Esophagus squamous epithelium (tissue), 5 donors: ENCODE results near the gene HAS3. TPM values are rescaled to one million over a fixed set of nuclear protein-coding genes. Genes with fewer than 3 reads are reported as not detected.
"Not testable (repeated sequence)": the region's sequence is repeated elsewhere in the genome, so short reads cannot be mapped to it uniquely, and the experiment has no call there.

Experiments
- DNase-seq: peaks from one replicate; lab custom pipeline; 2025; lab: John Stamatoyannopoulos, UW
- H3K27ac ChIP-seq, 4 donors: fragments of 200-600 bp; sonication (generic); one replicate each; pipeline ENCODE4 v1.5.1; 2016 to 2019; ENCODE audit warnings: mild to moderate bottlenecking in 1 of 4
- H3K27me3 ChIP-seq, 4 donors: fragments of 200-600 bp; sonication (generic); 1 replicate in 3 of 4; 2 replicates in 1 of 4; pipeline versions ENCODE4 v1.5.1 to v1.6.0; 2017 to 2021; ENCODE audit warnings: antibody characterized with exemption in 1 of 4
- H3K36me3 ChIP-seq, 3 donors: fragments of 200-600 bp; sonication (generic); one replicate each; pipeline ENCODE4 v1.5.1; 2016 to 2019
- H3K4me1 ChIP-seq, 3 donors: fragments of 200-600 bp; sonication (generic); one replicate each; pipeline ENCODE4 v1.5.1; 2017 to 2019
- H3K4me3 ChIP-seq, 4 donors: fragments of 200-600 bp; sonication (generic); 1 replicate in 3 of 4; 2 replicates in 1 of 4; pipeline ENCODE4 v1.5.1; 2016 to 2019; ENCODE audit warnings: mild to moderate bottlenecking in 2 of 4, moderate library complexity in 1 of 4
- H3K9me3 ChIP-seq, 3 donors: fragments of 200-600 bp; sonication (generic); one replicate each; pipeline ENCODE4 v1.5.1; 2016 to 2019
- POLR2A ChIP-seq, 4 donors: fragments of 450-650 bp; IDR thresholded peaks; one replicate each; pipeline ENCODE4 v1.6.1; 2017; ENCODE audit warnings: antibody characterized with exemption in 4 of 4, mild to moderate bottlenecking in 4 of 4, moderate library complexity in 3 of 4
- WGBS, 2 donors: methylation state at CpG; one replicate each; pipeline ENCODE4 v1.1.5; 2018; 5-methylcytosine and 5-hydroxymethylcytosine counted together
- intact Hi-C: fragments of 100-400 bp; cut with DNase I; formaldehyde crosslinking; loops from one replicate; pipeline ENCODE4 v1.15.0; 2022
- total RNA-seq, 4 donors: library from RNA; depleted of rRNA; stranded (reverse); fragments of >200 nt; gene quantifications; one replicate each; pipeline ENCODE4 v1.1.0, GENCODE V29; 2016
- TF ChIP-seq, protein P1 (sequence below), 6 experiments: fragments of 450-650 bp in 4 of 6; fragments of 200-600 bp in 2 of 6; sonication (generic) in 2 of 6; IDR thresholded peaks; one replicate each; pipeline ENCODE4 v1.5.1; 2016 to 2019; ENCODE audit warnings: antibody characterized with exemption in 6 of 6, mild to moderate bottlenecking in 4 of 6, moderate library complexity in 4 of 6
- donor health status: DM: yes; HTN: yes; CAD: no.

The HAS3 gene
- total RNA-seq, 4 donors from 2014 or later = 15.8 to 103 (median 51.4) TPM

DNA sequence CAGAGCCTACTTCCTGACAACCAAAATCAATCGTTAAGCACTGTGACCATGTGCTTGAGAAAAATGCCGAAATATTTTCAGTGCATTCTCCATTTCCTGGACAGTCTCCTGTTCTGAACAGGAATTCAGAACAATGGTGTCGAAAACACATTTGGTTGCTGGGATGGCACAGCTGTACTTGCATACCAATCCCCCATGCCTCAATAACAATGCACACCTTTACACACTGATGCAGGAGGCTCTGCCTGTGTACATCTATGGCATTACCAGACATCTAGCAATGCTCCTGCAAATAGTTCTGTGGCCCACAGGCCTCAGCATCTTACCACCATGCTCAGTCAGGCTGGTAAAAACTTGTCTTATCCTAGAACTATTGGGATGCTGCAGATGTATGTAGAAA, 20.8 kb downstream of the HAS3 start:
- Histone ChIP-seq H3K27ac (no peak overlapping the region), H3K36me3 (peaks cover 0 to 31% (median 0%) of the 10 kb centered on the region in 3 donors), H3K27me3 (no peaks in the 10 kb centered on the region), H3K9me3 (no peaks in the 10 kb centered on the region), H3K4me1 (peaks cover 4 to 36% (median 4%) of the 10 kb centered on the region in 3 donors), H3K4me3 (no peak overlapping the region)
- TF ChIP-seq, protein P1, sequence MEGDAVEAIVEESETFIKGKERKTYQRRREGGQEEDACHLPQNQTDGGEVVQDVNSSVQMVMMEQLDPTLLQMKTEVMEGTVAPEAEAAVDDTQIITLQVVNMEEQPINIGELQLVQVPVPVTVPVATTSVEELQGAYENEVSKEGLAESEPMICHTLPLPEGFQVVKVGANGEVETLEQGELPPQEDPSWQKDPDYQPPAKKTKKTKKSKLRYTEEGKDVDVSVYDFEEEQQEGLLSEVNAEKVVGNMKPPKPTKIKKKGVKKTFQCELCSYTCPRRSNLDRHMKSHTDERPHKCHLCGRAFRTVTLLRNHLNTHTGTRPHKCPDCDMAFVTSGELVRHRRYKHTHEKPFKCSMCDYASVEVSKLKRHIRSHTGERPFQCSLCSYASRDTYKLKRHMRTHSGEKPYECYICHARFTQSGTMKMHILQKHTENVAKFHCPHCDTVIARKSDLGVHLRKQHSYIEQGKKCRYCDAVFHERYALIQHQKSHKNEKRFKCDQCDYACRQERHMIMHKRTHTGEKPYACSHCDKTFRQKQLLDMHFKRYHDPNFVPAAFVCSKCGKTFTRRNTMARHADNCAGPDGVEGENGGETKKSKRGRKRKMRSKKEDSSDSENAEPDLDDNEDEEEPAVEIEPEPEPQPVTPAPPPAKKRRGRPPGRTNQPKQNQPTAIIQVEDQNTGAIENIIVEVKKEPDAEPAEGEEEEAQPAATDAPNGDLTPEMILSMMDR (IDR thresholded peaks at IDR 0.05) = no peak
- TF ChIP-seq POLR2A (IDR thresholded peaks at IDR 0.05) = no peak
- intact Hi-C loops = loop anchor here (5.0 to 10.0 kb wide), 2 partner anchors 279 to 421 kb away; no protein-coding TSS in a partner anchor
- 76 to 90% methylated on average over 3 of the region's 3 CpGs for WGBS, 2 donors
- no peak for DNase-seq

DNA sequence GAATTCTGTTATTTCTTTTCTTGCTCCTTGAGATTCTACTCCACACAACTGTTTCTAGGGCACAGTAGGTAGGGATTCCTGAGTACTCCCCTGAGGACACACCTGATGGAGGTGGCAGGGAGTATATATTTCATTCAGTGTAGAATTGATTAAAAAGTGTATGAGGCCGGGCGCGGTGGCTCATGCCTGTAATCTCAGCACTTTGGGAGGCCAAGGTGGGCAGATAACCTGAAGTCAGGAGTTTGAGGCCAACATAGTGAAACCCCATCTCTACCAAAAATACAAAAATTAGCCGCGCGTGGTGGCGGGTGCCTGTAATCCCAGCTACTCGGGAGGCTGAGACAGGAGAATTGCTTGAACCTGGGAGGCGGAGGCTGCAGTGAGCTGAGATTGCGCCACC, 21.3 kb downstream of the HAS3 start:
- WGBS, 2 donors = 94 to 95% methylated on average over 10 of the region's 10 CpGs
- peaks cover 0 to 26% (median 0%) of the 10 kb centered on the region in 3 donors for H3K36me3 ChIP-seq
- not testable (repeated sequence) for H3K27ac ChIP-seq, H3K4me3 ChIP-seq, DNase-seq, H3K27me3 ChIP-seq, H3K9me3 ChIP-seq
- intact Hi-C loops = loop anchor here (5.0 to 10.0 kb wide), 2 partner anchors 280 to 422 kb away; no protein-coding TSS in a partner anchor
- peaks cover 4 to 42% (median 5%) of the 10 kb centered on the region in 3 donors for H3K4me1 ChIP-seq

DNA sequence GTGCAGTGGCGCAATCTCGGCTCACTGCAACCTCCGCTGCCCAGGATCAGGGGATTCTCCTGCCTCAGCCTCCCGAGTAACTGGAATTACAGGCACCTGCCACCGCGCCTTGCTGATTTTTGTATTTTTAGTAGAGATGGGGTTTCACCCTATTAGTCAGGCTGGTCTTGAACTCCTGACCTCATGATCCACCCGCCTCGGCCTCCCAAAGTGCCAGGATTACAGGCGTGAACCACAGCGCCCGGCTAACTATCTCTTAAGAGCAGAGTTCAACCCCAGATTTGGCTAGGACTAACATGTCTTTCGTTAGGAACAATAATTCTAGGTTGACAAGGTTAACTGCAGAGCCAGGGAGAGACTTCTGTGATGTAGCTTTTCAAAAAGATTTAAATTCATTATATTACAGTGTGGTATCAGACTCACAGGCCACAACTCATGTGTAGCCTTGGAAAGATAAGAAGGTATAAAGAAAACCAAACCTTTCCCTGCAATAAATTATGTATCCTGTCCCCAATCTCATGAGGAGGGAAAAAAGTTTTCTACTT, 22.6 kb downstream of the HAS3 start:
- peaks cover 0 to 26% (median 0%) of the 10 kb centered on the region in 3 donors for H3K36me3 ChIP-seq
- intact Hi-C loops = loop anchor here (5.0 to 10.0 kb wide), 2 partner anchors 281 to 423 kb away; no protein-coding TSS in a partner anchor
- H3K4me3 ChIP-seq = no peak overlapping the region
- peaks cover 7 to 45% (median 7%) of the 10 kb centered on the region in 3 donors for H3K4me1 ChIP-seq
- WGBS, 2 donors = 84 to 86% methylated on average over 10 to 12 of the region's 12 CpGs
- no peak overlapping the region for H3K27ac ChIP-seq
- no peak for DNase-seq
- H3K27me3 ChIP-seq = no peaks in the 10 kb centered on the region
- TF ChIP-seq, protein P1 (IDR thresholded peaks at IDR 0.05) = no peak
- TF ChIP-seq POLR2A (IDR thresholded peaks at IDR 0.05) = no peak
- no peaks in the 10 kb centered on the region for H3K9me3 ChIP-seq

DNA sequence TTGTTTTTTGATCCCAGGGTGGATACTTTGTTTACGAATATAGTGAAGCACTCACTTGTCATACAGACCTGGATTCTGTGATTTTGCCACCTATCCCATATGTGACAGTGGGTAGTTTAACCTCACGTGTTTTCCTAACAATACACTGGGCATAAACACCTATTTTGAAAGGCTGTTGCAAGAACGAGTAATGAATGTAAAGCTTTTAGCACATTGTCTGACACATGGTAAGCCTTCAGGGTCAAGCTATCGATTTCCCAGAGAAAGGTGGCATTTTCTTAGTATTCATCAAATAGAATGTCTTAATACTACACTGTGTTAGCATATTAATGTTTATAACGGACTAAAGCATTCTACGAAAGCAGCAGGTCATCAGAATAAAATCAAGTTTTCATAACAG, 25.0 kb downstream of the HAS3 start:
- intact Hi-C loops = no loop called here
- no peak for DNase-seq
- peak overlapping the region in 2 of 4 donors; percentile 98 to 99 for H3K27ac ChIP-seq
- H3K27me3 ChIP-seq = no peaks in the 10 kb centered on the region
- H3K4me1 ChIP-seq = peaks cover 18 to 69% (median 20%) of the 10 kb centered on the region in 3 donors
- peaks cover 0 to 26% (median 0%) of the 10 kb centered on the region in 3 donors for H3K36me3 ChIP-seq
- H3K4me3 ChIP-seq = no peak overlapping the region
- H3K9me3 ChIP-seq = no peaks in the 10 kb centered on the region
- TF ChIP-seq, protein P1 (IDR thresholded peaks at IDR 0.05) = no peak
- no peak for TF ChIP-seq POLR2A (IDR thresholded peaks at IDR 0.05)
- WGBS, 2 donors = 55 to 64% methylated on average over 6 of the region's 6 CpGs

DNA sequence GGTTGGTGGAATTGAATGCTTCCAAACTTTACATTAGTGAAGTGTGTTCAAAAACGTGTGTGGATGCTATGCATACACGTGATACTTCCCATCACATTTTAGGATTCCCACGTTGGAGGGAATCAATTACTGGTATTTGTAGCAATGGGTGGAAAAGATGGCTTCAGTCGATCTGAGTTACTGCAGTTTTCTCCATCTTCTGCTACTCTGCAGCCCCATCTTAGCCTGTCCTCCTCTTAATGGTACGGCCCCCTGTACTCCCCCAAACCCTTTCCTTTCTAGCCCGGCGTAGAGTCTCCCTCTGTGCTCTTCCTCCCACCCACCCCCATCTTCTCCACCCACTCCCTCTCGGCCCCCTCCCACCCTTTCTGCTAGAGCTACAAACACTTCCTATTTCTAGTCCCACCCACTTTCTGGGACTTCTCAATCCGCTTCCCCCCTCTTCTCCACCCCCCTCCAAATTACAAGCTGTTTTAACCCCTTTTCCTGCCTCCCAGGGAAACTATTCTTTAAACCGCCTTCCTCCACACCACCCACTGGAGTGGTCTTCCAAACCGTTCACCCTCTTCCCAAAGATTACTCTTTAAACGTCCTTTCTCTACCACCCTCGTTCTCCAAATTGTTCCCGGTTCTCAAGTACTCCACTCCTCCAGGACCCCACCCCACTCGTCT, 25.9 kb downstream of the HAS3 start:
- TF ChIP-seq, protein P1 (IDR thresholded peaks at IDR 0.05) = no peak
- no peak for TF ChIP-seq POLR2A (IDR thresholded peaks at IDR 0.05)
- Histone ChIP-seq H3K4me1 (peaks cover 18 to 66% (median 20%) of the 10 kb centered on the region in 3 donors), H3K36me3 (peaks cover 0 to 29% (median 0%) of the 10 kb centered on the region in 3 donors), H3K9me3 (no peaks in the 10 kb centered on the region), H3K4me3 (peak overlapping the region; percentile 95 to 100 (median 96)), H3K27me3 (no peaks in the 10 kb centered on the region), H3K27ac (peak overlapping the region; percentile 93 to 99 (median 96))
- intact Hi-C loops = no loop called here
- 1 to 2% methylated on average over 15 of the region's 15 CpGs for WGBS, 2 donors
- no peak for DNase-seq
